NCI-H82 treated with DMSO at 0.1 percent for 48 hours (cell line): Measurements from ENCODE around the gene MCEMP1.
A peak's percentile ranks its signal among the peaks of the same experiment; 100 is the strongest.

Source experiments
- DNase-seq: peaks from one replicate; lab custom pipeline; 2025; ENCODE audit not compliant: unreplicated experiment; lab: John Stamatoyannopoulos, UW

MCEMP1 gene

GRCh38 chr19:7697721-7698287, 20.9 kb downstream of the MCEMP1 start:
- no peak for DNase-seq

DNA sequence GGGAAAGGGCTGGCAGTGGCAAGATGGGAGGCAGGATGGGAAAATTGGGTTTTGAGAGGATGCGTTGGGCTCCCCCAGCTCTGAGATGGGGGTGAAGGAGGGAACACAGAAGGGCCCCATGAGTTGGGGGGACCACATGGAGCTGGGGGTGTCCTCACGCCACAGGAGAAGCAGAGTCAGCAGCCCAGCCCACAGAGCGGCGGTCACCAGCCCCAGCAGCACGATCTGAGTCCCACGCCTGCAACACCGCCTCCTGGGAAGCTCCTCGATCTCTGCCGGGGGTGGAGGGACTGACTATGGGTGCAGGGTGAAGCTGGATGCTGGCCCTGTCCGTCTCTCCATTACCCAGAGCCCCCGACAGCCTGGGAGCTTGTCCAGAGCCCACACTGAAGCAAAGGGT, 21.7 kb downstream of the MCEMP1 start:
- no peak for DNase-seq

DNA sequence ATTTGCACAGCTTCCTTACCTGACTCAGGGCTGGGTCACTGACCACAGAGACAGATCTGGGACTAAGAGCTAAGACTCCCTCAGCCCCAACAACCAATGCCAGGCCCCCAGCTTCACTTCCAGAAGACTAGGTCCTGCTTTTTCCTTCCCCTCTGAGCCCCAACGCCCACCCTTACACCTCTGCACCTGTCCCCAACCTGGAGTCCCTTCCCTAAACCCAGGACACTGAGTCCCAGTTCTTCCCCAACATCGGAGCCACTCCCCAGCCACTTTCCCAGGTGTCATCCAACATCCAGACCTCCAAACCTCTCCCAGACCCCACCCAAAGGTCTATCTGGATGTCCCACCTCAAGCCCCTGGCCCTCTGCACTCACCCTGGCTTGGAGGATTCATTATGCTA, 22.1 kb downstream of the MCEMP1 start:
- DNase-seq, result no peak

DNA sequence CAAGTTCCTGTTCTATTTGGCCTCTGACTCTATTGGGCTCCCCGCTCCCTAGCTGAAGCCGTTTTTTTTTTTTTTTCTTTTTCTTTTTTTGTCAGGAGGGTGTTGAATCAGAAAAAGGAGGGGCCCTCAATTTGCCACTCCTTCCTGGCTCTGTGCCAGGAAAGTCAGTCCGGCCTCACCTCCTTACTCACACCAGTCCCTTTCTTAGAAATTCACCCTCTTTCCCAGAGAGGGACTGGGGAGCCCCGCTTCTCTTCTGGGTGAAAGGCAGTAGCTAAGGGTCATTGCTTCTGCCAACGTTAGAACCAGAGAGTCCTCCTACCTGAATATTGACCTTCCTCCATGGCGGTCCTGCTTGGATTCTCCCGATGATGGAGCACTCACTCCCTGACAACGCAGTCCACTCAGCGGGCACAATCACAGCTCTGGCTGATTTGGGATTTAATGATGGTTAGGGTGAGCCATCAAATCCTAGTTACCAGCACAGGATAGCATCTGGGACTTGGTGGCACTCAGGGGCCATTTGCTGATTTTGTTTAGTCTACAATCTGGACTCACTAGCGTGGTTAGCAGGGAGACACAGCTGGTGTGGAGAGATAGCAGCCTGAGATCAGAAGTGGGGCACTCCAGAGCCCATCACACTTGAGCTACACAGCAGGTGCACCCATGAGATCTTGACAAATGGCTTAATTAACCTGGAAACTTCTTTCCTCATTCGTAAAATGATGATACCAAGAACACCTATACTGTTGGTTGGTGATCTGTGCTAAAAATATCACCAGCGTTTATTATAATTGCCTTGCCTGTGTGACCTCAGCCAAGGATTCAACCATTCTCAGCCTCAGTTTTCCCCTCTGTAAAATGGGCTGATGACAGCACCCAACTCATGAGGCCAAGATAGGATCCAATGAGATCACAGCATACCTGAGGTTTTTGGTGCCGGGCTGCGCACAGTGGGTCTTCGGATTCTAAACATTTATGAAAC, 22.8 kb downstream of the MCEMP1 start:
- DNase-seq, result no peak

DNA sequence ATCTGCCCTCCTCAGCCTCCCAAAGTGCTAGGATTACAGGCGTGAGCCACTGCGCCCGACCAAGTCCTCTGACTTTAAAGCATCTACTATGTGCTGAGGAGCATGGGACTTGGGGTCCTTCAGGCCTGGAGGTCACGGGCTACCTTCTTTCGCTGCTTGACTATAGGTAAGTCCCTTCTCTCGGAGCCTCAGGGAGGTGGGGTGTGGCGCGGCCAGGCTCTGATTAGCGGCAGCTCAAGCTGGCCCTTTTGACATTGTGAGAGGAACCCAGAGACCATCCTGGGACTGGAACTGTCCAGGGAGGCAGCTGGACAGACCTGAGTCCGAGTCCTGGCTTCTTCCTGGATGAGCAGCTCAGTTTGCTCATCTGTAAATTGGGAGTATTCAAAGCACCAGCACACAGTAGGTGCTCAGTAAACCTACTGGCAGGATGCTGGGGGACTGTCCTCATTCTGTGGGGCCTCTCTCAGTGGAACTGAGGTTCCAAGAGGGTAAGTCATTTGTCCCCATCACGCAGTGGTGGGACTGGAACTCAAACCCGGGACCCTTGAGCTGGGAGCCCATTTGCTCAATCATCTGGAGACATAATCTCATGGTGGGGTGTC, 24.3 kb downstream of the MCEMP1 start:
- DNase-seq, result no peak

DNA sequence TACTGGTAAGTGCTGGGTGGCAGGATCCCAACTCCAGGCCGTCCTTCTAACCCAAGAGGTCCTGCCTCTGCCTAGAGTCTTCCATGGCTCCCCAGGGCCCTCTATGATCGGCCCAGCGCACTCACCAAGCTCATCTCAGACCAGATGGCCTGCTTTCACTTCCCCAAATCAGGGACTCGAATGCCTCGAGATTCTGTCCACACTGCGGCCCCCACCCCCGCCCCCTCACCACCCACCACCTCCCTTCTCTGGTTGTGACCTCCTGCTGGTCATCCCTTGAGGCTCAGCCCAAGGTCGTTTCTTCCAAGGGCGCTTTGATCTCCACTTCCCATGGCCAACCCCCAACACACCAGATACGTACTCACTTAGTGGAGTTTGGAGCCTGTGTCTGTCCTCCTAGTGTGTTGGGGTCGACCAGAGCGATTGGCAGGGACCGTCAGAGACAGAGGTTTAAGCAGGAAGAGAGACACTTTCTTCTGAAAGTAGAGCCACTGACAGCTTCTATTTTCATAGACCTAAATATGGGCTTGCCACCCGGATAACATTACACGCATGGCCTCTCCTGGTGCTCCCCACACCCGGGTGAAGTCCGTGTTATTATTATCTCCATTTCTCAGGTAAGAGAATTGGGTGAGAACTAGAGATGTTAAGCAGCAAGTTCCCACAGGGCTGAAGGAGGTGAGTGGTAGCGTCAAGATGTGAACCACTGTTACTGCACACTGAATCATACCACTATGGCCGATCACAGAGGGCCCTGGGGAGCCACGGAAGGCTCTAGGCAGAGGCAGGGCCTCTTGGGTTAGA, 25.0 kb downstream of the MCEMP1 start, which contains the start of gene FCER2:
TSS of gene FCER2 (minus strand) at position 478 of the 804 bp plus-strand sequence. CDS start 2,371 bp downstream, outside the sequence.
- DNase-seq, result no peak

GRCh38 chr19:7703332-7703731, 26.4 kb downstream of the MCEMP1 start:
- no peak for DNase-seq

DNA sequence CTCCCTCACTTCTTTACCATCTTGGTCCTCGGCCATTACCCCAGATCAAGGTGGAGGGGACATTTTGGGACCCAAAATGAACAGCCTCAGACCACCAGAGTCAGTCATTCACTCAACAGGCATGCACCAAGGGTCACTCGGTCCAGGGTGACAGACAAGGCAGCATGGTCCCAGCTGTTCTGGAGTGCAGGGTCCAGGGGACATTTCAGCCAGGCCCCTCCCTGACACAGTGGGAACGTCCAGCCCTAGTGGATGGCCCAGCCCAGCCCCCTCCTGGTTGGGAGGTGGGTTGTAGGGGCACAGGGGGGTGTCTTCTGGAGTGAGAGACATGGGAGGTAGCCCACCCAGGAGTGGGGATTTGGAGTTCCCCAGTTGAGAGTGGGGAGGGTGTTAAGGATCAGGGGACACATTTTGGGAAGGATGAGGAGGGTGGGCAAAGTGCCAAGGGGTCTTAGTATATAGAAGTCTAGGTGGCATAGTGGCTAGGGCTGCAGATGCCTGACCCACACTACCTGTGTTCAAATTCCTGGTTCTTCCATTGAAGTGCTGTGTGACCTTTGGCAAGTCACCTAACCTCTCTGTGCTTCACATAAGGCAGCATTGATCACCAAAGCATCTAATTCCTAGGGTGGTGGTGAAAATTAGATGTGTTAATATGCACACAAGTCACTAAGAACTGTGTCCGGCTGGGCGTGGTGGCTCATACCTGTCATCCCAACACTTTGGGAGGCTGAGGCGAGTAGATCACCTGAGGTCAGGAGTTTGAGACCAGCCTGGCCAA, 27.6 kb downstream of the MCEMP1 start:
- no peak for DNase-seq

DNA sequence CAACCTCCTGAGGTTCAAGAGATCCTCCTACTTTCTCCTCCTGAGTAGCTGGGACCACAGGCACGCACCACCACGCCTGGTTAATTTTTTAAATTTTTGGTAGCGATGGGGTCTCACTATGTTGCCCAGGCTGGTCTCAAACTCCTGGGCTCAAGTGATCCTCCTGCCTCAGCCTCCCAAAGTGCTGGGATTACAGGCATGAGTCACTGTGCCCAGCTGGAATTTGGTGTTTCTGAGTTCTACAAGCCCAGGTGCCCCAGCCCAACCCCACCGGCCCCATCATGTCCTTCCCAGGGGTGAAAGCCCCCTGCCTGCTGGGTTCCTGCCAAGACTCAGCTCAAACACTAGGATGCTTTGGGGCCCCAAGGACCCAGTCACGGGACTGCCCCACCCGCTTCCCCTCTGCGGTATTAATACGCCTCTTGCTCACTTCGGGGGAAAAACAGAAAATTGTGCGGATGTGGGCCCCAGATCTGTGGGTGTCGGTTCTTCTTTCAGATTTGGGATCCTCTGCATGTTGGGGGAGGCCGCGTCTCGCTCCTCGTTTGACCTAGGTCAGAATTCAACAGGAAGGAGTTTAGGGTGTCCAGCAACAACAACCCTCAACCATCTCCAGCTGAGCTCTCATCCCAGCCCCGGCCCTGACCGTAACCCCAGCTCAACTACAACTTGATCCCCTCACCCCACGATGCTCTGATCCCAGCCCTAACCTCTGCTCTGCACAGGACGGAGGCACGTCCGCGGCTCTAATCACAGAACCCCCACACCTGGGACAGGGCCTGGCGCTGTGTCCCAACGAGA, 28.7 kb downstream of the MCEMP1 start:
- DNase-seq, result no peak

DNA sequence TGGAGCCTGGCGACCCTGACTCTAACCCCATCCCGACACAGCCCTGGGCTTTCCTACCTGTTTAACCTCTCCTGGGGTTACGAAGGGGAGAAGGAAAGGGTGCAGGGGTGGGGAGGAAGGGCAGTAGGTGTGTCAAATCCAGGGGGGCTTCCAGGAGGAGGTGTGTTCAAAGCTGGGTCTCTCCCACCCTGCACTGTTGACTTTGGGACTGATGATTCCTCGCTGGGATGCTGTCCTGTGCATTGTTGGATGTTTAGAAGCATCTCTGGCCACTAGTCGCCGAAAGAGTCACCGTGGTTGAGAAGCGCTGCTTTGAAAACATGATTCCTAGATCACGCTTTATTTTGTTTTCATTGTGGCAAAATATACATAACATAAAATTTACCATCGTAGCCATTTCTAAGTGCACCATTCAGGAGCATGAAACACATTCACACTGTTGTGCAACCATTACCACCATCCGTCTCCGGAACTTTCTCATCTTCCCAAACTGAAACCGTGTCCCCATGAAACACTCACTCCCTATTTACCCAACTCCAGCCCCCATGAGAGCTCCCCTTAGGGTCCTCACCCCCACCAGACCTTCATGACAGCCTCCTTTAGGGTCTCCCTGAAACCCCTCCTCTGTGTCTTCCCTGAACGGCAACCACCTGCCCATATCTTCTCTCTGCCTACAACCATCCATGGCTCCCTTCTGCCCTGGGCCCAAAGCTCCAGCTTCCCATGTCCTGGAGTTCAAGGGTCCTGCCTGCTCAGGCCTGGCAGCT, 29.5 kb downstream of the MCEMP1 start:
- DNase-seq, result no peak

- DNase-seq, result no peak
Observed at GRCh38 chr19:7706955-7707456, 30.1 kb downstream of the MCEMP1 start.

- DNase-seq, result no peak
Observed at GRCh38 chr19:7709932-7710460, 33.1 kb downstream of the MCEMP1 start.

- DNase-seq, result no peak
Observed at GRCh38 chr19:7710616-7711015, 33.7 kb downstream of the MCEMP1 start.

- DNase-seq, result no peak
Observed at GRCh38 chr19:7715671-7716070, 38.8 kb downstream of the MCEMP1 start.

DNA sequence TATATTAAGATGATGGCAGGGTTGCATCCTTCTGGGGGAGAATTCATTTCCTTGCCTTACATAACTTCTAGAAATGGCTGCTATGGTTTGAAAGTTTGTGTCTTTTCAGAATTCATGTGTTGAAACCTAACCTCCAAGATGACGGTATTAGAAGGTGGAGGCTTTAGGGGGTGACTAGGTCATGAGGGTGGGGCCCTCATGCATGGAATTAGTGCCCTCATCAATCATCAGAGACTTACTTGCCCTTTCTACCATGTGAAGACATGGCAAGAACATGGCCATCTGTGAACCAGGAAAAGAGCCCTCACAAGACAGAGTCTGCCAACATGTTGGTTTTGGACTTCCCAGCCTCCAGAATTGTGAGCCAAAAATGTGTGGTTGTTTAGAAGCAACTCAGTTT, 39.9 kb downstream of the MCEMP1 start:
- no peak for DNase-seq

DNA sequence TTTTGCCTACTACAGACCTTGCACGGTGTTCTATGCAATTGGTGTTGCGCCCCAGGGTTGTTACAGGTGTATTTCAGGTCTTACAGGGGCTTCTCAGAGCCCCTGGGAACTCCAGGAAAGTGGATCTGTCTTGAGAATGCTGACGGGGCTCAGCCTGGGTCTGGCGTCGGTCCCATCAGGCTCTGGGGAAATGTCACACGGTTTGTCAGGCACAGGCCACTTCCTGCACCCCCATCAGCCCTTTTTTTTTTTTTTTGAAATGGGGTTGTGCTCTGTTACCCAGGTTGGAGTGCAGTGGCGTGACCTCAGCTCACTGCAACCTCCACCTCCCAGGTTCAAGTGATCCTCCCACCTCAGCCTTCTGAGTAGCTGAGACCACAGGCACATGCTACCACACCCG, 41.8 kb downstream of the MCEMP1 start:
- no peak for DNase-seq

DNA sequence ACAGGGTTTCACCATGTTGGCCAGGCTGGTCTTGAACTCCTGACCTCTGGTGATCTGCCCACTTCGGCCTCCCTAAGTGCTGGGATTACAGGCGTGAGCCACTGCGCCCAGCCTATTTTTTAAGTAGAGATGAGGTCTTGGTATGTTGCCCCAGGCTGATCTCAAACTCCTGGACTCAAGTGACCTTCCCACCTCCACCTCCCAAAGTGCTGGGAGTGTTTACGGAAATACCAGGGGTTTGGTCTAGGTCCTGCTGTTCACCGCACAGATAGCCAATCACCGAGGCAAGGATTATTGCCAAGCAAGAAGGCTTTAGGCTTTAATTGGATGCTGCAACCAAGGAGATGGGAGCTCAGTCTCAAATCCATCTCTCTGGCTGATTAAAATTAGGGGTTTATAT, 43.5 kb downstream of the MCEMP1 start:
- DNase-seq, result peak; percentile 92

GRCh38 chr19:7722231-7722651, 45.4 kb downstream of the MCEMP1 start:
- peak; percentile 86 for DNase-seq
